ENCODE measurements around the gene SHISA9. TPM values are rescaled to one million over a fixed set of nuclear protein-coding genes. Genes with fewer than 3 reads are reported as not detected.

SHISA9 gene
- total and polyA plus RNA-seq, 4 donors = 0.10 to 0.39 (median 0.25) TPM; not detected in 1

DNA sequence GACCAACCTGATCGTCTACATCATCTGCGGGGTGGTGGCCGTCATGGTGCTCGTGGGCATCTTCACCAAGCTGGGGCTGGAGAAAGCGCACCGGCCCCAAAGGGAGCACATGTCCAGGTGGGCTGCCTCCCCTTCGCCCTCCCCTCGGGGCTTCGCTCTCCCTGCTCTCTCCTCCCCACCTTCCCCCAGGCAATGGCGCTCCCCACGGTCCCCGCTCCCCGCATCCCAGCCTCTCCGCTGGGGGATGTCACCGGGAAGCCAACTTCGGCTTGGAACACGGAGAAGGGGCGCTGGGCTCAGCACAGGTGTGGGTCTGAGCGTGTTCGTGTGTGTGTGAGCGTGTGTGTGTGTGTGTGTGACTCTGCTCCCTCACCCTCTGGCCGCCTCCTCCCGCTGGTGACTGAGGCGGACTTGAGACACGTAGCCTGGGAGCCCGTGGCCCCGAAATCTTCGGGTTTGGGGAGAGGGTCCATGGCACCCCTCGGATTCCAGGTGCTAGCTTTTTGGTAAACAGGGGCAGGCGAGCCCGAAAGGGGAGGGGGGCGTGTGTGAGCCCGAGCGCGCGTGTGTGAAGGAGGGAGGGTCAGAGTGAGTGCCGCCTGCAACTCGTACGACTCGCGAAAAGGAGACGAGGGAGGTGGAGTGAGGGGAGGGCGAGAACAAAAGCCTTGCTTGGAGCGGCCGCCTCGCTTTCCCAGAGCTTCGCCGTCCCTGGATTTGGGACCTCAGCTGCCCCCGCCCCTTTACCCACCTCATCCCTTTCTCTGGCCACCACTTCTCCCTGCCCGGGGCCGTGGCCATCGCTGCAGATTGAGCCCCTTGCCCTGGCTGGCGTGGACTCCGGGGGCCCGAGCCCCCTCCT lies 1.3 kb downstream of the SHISA9 start:
- Histone ChIP-seq H3K27ac (ENCODE audit: low read depth in 1 of 2, low read length in 2 of 2) (no peak overlapping the region), H3K27me3 (ENCODE audit: control insufficient read depth in 1 of 2, insufficient read depth in 2 of 2, low read length in 1 of 2) (no peaks in the 10 kb centered on the region)

DNA sequence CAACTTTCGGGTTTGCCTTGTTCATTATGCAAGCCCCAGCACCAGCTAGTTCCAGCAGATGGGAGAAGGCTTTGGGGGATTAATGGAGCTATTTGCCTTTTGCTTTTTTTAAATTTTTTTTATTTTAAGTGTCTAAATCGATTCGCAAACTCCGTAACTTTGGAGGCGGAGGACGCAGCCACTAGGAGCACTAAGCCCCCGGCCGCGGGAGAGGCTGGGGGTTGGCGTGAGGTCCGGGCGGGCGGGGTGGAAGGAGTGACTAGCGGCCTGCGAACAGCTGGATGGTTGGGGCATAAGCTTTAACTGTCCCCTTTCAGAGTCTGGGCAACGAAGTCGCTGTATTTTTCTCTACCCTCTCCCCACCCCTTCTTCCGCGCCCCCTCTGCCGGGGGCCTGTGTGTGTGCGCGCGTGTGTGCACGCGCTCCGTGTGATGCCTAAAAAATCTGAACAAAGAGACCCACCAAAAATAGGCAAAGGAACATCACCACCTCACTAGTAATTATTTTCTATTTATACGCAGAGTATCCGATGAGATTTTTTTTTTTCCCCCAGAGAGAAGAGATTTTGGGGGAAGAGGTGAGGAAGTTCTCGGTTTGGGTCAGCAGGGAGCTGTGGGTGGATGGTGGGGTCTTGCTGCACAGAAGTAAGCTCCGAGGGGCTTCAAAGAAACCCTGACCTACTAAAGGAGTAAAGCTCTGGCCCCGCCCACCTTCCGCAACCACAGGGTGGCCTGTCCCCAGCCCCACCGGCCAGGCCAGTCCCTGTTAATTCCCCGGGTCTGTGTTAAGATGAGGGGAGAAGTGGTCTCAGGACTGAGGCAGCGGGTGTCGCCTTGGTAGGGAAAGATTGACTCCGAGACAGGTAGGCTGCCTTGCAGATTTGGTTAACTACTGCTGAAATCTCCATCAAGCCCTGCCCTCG lies 2.3 kb downstream of the SHISA9 start:
- DNase-seq (no peak), ATAC-seq (ENCODE audit: low FRiP score) (no peak)
- H3K4me3 ChIP-seq (ENCODE audit: low read length in 2 of 2) = peak overlapping the region in 1 of 2 donors; percentile 22
- intact Hi-C loops (cut with DNase I) = no loop called here
- H3K27me3 ChIP-seq (ENCODE audit: control insufficient read depth in 1 of 2, insufficient read depth in 2 of 2, low read length in 1 of 2) = no peaks in the 10 kb centered on the region
- no peak overlapping the region for H3K27ac ChIP-seq (ENCODE audit: low read depth in 1 of 2, low read length in 2 of 2)
- WGBS, 2 donors = 6 to 10% methylated on average over 38 of the region's 38 CpGs
- H3K4me1 ChIP-seq (ENCODE audit: control insufficient read depth in 1 of 2, insufficient read depth in 2 of 2, low read length in 2 of 2) = no peaks in the 10 kb centered on the region
- no peaks in the 10 kb centered on the region for H3K9me3 ChIP-seq (ENCODE audit: control insufficient read depth, low read length)
- H3K36me3 ChIP-seq (ENCODE audit: control insufficient read depth in 1 of 2, insufficient read depth in 2 of 2, low read length in 1 of 2) = no peaks in the 10 kb centered on the region

More for the DNA sequence above, 1.3 kb downstream of the SHISA9 start:
- no peak for DNase-seq
- ATAC-seq (ENCODE audit: low FRiP score) = no peak
- H3K9me3 ChIP-seq (ENCODE audit: control insufficient read depth, low read length) = no peaks in the 10 kb centered on the region
- intact Hi-C loops (cut with DNase I) = no loop called here
- peak overlapping the region in 1 of 2 donors; percentile 22 for H3K4me3 ChIP-seq (ENCODE audit: low read length in 2 of 2)
- 1% methylated on average over 50 to 55 of the region's 55 CpGs for WGBS, 2 donors
- no peaks in the 10 kb centered on the region for H3K4me1 ChIP-seq (ENCODE audit: control insufficient read depth in 1 of 2, insufficient read depth in 2 of 2, low read length in 2 of 2)
- H3K36me3 ChIP-seq (ENCODE audit: control insufficient read depth in 1 of 2, insufficient read depth in 2 of 2, low read length in 1 of 2) = no peaks in the 10 kb centered on the region

DNA sequence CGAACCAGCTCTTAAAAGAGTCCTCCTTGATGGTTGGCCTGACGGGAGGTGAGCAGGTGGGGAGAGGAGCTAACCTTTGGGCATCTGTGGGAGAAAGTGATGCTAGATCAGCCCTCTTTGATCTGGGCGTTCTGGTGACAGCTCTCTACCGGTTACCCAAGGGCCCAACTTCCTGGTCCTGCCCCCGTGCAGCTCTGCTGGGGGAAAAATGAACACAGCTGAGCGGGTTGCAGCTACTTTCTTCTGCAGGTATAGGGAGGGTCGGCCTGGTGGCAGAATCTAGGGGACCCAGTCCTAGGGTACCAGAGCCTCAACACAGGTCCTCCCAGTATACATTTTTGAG lies 2.9 kb downstream of the SHISA9 start:
- Histone ChIP-seq H3K4me3 (ENCODE audit: low read length in 2 of 2) (no peak overlapping the region), H3K4me1 (ENCODE audit: control insufficient read depth in 1 of 2, insufficient read depth in 2 of 2, low read length in 2 of 2) (no peaks in the 10 kb centered on the region), H3K27ac (ENCODE audit: low read depth in 1 of 2, low read length in 2 of 2) (no peak overlapping the region), H3K36me3 (ENCODE audit: control insufficient read depth in 1 of 2, insufficient read depth in 2 of 2, low read length in 1 of 2) (no peaks in the 10 kb centered on the region), H3K9me3 (ENCODE audit: control insufficient read depth, low read length) (no peaks in the 10 kb centered on the region), H3K27me3 (ENCODE audit: control insufficient read depth in 1 of 2, insufficient read depth in 2 of 2, low read length in 1 of 2) (no peaks in the 10 kb centered on the region)
- 41 to 54% methylated on average over 7 of the region's 7 CpGs for WGBS, 2 donors
- intact Hi-C loops (cut with DNase I) = no loop called here
- no peak for ATAC-seq (ENCODE audit: low FRiP score)
- DNase-seq = no peak

DNA sequence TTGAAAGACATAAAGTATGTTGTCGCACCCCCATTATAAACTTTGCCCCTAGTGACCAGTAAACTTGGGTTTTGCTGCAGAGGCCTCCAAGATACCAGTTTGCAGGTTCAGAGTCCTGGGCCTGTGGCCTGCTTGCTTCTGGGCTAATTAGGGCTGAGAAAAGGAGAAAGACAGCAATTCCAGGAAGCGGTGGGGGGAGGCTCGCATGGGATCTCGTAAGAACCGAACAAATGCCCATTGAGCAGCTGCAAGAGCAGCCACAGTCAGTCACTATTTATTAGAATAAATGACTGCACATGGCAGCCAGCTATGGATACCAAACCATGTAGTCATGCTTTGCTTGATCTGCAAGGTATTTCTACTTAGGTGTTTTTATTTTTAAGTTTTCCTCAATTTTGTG lies 4.9 kb downstream of the SHISA9 start:
- Histone ChIP-seq H3K27ac (ENCODE audit: low read depth in 1 of 2, low read length in 2 of 2) (no peak overlapping the region), H3K36me3 (ENCODE audit: control insufficient read depth in 1 of 2, insufficient read depth in 2 of 2, low read length in 1 of 2) (no peaks in the 10 kb centered on the region), H3K27me3 (ENCODE audit: control insufficient read depth in 1 of 2, insufficient read depth in 2 of 2, low read length in 1 of 2) (no peaks in the 10 kb centered on the region), H3K4me3 (ENCODE audit: low read length in 2 of 2) (no peak overlapping the region), H3K9me3 (ENCODE audit: control insufficient read depth, low read length) (peaks cover 2% of the 10 kb centered on the region), H3K4me1 (ENCODE audit: control insufficient read depth in 1 of 2, insufficient read depth in 2 of 2, low read length in 2 of 2) (no peaks in the 10 kb centered on the region)
- intact Hi-C loops (cut with DNase I) = no loop called here
- no peak for DNase-seq
- no peak for ATAC-seq (ENCODE audit: low FRiP score)
- 68 to 76% methylated on average over 5 of the region's 5 CpGs for WGBS, 2 donors

DNA sequence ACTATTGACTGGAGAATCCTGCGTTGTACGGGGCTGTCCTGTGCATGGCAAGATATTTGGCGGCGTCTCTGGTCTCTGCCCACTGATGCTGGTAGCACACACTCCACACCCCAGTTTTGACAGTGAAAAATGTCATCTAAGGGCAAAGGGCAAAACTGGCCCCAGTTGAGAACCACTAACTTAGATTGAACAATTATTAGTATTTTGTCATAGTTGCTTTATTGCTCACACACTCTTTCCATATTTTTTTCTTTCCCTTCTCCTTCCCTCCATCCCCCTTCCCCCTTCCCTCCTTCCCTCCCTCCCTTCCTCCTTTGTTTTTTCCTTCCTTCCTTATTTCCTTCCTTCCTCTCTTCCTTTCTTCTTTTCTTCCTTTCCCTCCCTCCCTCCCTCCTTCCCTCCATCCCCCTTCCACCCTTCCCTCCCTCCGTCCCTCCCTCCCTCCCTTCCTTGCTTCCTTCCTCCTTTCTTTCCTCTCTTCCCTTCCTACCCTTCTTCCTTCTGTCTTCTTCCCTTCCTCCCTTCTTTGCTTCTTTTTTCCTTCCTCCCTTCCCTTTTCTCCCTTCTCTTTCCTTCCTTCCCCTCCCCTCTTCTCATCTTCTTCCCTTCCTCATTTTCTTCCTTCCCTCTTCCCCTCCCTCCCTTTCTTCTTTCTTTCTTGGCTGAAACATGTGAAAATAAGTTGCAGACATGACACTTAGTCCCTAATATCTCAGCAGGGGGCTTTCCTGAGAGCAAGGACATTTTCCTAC lies 5.5 kb downstream of the SHISA9 start:
- WGBS, 2 donors = 79 to 82% methylated on average over 5 of the region's 5 CpGs
- Histone ChIP-seq H3K4me1 (ENCODE audit: control insufficient read depth in 1 of 2, insufficient read depth in 2 of 2, low read length in 2 of 2) (no peaks in the 10 kb centered on the region), H3K27ac (ENCODE audit: low read depth in 1 of 2, low read length in 2 of 2) (no peak overlapping the region), H3K9me3 (ENCODE audit: control insufficient read depth, low read length) (peaks cover 2% of the 10 kb centered on the region), H3K4me3 (ENCODE audit: low read length in 2 of 2) (no peak overlapping the region), H3K27me3 (ENCODE audit: control insufficient read depth in 1 of 2, insufficient read depth in 2 of 2, low read length in 1 of 2) (no peaks in the 10 kb centered on the region), H3K36me3 (ENCODE audit: control insufficient read depth in 1 of 2, insufficient read depth in 2 of 2, low read length in 1 of 2) (no peaks in the 10 kb centered on the region)
- ATAC-seq (ENCODE audit: low FRiP score) = no peak
- no peak for DNase-seq
- intact Hi-C loops (cut with DNase I) = no loop called here

DNA sequence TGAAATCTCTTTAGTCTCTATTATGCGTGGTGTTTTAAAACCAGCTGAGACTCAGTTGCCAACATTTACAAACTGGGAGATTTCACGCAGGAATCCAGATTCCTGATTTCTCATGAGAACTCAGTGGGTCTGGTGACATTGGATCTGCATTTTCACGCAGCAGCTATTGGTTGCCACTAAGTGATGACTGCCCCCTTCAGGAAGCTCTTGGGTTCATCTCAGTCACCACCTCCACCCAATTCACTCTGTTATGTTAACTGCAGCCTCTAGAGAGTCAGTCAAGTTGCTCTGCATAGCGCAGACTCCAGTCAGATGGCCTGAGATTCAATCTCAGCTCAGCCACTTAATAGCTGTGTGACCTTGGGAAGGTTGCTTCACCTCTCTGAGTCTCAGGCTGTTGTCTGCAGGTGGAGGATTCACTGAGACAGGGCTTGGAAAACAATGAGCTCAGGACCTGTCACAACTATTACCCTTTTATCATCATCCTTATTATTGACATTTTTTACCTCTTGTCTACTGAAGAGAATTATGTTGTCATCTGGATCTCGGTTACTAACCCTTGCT lies 6.4 kb downstream of the SHISA9 start:
- Histone ChIP-seq H3K9me3 (ENCODE audit: control insufficient read depth, low read length) (peaks cover 2% of the 10 kb centered on the region), H3K27me3 (ENCODE audit: control insufficient read depth in 1 of 2, insufficient read depth in 2 of 2, low read length in 1 of 2) (no peaks in the 10 kb centered on the region), H3K4me3 (ENCODE audit: low read length in 2 of 2) (no peak overlapping the region), H3K36me3 (ENCODE audit: control insufficient read depth in 1 of 2, insufficient read depth in 2 of 2, low read length in 1 of 2) (no peaks in the 10 kb centered on the region), H3K27ac (ENCODE audit: low read depth in 1 of 2, low read length in 2 of 2) (no peak overlapping the region), H3K4me1 (ENCODE audit: control insufficient read depth in 1 of 2, insufficient read depth in 2 of 2, low read length in 2 of 2) (no peaks in the 10 kb centered on the region)
- ATAC-seq (ENCODE audit: low FRiP score) (no peak), DNase-seq (no peak)
- intact Hi-C loops (cut with DNase I) = no loop called here
- 38 to 40% methylated on average over 5 of the region's 5 CpGs for WGBS, 2 donors

DNA sequence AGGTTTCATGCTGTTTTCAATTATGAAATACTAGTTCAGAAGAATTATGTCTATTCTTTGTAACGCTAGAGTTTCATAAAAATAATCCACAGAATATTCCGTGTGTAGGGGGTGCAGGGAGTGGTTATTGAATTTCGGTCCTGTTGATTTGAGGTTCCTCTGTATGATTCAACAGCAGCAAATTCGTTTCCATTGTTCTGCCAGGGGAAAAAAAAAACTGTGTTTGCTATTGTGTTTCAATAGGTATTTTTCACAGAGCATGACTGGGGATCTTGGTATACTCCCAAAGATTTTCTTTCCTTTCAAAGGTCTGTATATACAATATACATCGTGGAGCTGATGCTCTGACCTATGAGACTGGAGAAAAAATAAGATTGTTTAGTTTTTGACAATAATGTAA lies 15.8 kb downstream of the SHISA9 start:
- intact Hi-C loops (cut with DNase I) = no loop called here
- no peaks in the 10 kb centered on the region for H3K36me3 ChIP-seq (ENCODE audit: control insufficient read depth in 1 of 2, insufficient read depth in 2 of 2, low read length in 1 of 2)
- no peak overlapping the region for H3K27ac ChIP-seq (ENCODE audit: low read depth in 1 of 2, low read length in 2 of 2)
- no peaks in the 10 kb centered on the region for H3K4me1 ChIP-seq (ENCODE audit: control insufficient read depth in 1 of 2, insufficient read depth in 2 of 2, low read length in 2 of 2)
- 66 to 70% methylated on average over 5 of the region's 5 CpGs for WGBS, 2 donors
- no peaks in the 10 kb centered on the region for H3K27me3 ChIP-seq (ENCODE audit: control insufficient read depth in 1 of 2, insufficient read depth in 2 of 2, low read length in 1 of 2)
- H3K9me3 ChIP-seq (ENCODE audit: control insufficient read depth, low read length) = peaks cover 1% of the 10 kb centered on the region
- DNase-seq = no peak
- no peak overlapping the region for H3K4me3 ChIP-seq (ENCODE audit: low read length in 2 of 2)
- ATAC-seq (ENCODE audit: low FRiP score) = no peak

DNA sequence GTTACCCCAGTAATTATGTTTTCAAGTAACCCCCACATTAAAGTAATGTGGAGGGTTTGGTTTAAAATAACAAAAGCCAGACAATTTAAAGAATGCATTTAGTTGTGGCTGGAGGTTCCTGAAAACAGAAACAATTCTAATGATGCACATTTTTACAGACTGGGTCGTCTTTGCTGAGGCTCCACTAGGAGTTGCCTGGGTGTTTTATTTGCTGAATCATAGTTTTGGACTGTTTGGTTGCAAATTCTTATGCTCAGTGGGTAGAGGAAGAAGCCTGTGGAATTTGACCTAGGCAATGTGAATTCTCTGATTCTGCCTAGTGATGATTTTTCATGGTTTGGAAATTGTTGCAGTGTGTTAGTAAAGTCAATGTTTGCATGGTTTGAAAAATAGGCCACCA lies 16.3 kb downstream of the SHISA9 start:
- no peak overlapping the region for H3K4me3 ChIP-seq (ENCODE audit: low read length in 2 of 2)
- peaks cover 1% of the 10 kb centered on the region for H3K9me3 ChIP-seq (ENCODE audit: control insufficient read depth, low read length)
- no peak for DNase-seq
- H3K4me1 ChIP-seq (ENCODE audit: control insufficient read depth in 1 of 2, insufficient read depth in 2 of 2, low read length in 2 of 2) = no peaks in the 10 kb centered on the region
- intact Hi-C loops (cut with DNase I) = no loop called here
- no peaks in the 10 kb centered on the region for H3K36me3 ChIP-seq (ENCODE audit: control insufficient read depth in 1 of 2, insufficient read depth in 2 of 2, low read length in 1 of 2)
- H3K27ac ChIP-seq (ENCODE audit: low read depth in 1 of 2, low read length in 2 of 2) = no peak overlapping the region
- 23 to 24% methylated on average over 1 of the region's 1 CpG for WGBS, 2 donors
- H3K27me3 ChIP-seq (ENCODE audit: control insufficient read depth in 1 of 2, insufficient read depth in 2 of 2, low read length in 1 of 2) = no peaks in the 10 kb centered on the region
- ATAC-seq (ENCODE audit: low FRiP score) = no peak

All from aorta (tissue), 5 donors.